CD4-positive, alpha-beta T cell treated with Interleukin-4 for 4 hours (primary cell): ENCODE data around the gene CIC.

Source experiments
- DNase-seq: peaks from one replicate; pipeline ENCODE4 v3.0.0-alpha.2; 2020

CIC gene

DNA sequence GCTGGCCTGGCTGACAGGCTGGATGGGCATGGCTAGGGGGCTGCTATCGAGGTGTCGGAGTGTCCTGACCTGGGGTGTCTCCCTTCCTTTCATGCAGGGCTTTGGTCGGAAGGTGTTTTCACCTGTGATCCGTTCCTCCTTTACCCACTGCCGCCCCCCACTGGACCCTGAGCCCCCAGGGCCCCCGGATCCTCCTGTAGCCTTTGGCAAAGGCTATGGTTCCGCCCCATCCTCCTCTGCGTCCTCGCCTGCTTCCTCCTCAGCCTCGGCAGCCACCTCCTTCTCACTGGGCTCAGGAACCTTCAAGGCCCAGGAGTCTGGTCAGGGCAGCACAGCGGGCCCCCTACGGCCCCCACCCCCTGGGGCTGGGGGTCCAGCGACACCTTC, 21.1 kb downstream of the CIC start:
- no peak for DNase-seq

DNA sequence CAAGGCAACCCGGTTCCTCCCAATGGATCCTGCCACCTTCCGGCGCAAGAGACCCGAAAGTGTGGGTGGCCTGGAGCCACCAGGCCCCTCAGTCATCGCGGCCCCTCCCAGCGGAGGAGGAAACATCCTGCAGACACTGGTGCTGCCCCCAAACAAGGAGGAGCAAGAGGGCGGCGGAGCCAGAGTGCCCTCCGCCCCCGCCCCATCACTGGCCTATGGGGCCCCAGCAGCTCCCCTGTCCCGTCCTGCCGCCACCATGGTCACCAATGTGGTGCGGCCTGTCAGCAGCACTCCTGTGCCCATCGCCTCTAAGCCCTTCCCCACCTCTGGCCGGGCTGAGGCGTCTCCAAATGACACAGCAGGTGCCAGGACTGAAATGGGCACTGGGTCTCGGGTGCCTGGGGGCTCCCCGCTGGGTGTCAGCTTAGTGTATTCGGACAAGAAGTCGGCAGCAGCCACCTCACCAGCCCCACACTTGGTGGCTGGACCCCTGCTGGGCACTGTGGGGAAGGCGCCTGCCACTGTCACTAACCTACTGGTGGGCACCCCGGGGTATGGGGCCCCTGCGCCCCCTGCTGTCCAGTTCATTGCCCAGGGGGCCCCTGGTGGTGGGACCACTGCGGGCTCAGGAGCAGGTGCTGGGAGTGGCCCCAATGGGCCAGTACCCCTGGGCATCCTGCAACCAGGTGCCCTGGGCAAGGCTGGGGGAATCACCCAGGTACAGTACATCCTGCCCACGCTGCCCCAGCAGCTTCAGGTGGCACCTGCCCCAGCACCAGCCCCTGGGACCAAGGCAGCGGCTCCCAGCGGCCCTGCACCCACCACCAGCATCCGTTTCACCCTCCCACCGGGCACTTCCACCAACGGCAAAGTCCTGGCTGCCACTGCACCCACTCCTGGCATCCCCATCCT, 21.7 kb downstream of the CIC start:
- DNase-seq = peak; percentile 43

DNA sequence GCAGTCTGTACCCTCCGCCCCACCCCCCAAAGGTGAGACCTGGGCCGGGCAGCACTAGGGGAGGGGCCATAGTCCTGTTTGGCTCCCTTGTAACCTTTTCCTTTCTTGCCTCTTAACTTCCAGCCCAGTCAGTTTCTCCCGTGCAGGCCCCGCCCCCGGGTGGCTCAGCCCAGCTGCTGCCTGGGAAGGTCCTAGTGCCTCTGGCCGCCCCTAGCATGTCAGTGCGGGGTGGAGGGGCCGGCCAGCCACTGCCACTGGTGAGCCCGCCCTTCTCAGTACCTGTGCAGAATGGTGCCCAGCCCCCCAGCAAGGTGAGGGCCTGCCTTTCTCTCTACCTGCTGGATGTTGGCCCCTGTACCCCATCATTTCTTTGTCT, 22.4 kb downstream of the CIC start:
- no peak for DNase-seq

DNA sequence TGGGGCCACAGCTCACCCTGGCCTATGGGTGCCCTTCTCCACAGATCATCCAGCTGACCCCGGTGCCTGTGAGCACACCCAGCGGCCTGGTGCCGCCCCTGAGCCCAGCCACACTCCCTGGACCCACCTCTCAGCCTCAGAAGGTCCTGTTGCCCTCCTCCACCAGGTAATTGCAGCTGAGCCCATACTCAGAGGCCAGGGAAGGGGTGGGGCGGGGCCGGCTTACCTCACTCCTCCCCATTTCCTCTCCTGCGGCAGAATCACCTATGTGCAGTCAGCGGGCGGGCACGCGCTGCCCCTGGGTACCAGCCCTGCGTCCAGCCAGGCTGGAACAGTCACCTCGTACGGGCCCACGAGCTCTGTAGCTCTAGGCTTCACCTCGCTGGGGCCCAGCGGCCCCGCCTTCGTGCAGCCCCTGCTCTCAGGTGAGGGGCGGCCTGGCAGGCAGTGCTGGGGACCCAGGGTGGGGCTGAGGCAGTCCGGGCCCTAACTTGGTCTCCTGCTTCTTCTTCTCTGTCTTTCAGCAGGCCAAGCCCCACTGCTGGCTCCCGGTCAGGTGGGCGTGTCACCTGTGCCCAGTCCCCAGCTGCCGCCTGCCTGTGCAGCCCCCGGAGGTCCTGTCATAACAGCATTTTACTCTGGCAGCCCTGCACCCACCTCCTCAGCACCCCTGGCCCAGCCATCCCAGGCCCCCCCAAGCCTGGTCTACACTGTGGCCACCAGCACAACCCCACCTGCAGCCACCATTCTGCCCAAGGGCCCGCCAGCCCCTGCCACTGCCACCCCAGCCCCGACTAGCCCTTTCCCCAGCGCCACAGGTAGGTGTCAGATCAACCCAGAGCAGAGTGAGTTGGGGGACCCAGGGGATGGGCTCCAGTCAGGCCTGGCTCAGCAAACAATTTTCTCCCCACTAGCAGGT, 23.2 kb downstream of the CIC start:
- no peak for DNase-seq

DNA sequence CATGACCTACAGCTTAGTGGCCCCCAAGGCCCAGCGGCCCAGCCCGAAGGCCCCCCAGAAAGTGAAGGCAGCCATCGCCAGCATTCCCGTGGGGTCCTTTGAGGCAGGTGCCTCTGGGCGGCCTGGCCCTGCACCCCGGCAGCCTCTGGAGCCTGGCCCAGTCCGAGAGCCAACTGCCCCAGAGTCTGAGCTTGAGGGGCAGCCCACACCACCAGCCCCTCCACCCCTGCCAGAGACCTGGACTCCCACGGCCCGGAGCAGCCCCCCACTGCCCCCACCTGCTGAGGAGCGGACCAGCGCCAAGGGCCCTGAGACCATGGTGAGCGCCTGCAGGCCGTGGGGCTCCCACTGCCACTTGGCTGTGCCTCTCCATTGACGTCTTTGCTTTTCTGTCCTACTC, 23.9 kb downstream of the CIC start:
- DNase-seq = no peak

DNA sequence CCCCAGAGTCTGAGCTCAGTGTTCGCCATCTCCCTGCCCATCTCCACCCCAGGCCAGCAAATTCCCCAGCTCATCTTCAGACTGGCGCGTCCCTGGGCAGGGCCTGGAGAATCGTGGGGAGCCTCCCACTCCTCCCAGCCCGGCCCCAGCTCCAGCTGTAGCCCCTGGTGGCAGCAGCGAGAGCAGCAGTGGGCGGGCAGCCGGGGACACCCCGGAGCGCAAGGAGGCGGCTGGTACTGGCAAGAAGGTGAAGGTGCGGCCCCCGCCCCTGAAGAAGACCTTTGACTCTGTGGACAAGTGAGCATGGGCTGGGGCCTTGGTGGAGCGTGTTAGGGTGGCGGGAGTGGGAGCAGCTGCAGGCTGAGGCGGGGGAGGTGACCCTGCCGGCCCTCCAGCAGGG, 24.5 kb downstream of the CIC start:
- DNase-seq = no peak

DNA sequence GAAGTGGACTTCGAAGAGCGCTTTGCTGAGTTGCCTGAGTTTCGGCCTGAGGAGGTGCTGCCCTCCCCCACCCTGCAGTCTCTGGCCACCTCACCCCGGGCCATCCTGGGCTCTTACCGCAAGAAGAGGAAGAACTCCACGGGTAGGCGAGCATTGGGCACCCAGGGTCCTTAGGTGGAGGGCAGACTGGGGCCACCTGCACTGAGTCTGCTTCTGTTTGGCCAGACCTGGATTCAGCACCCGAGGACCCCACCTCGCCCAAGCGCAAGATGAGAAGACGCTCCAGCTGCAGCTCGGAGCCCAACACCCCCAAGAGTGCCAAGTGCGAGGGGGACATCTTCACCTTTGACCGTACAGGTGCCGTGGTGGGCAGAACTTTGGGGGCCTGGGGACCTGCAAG, 24.9 kb downstream of the CIC start:
- no peak for DNase-seq

DNA sequence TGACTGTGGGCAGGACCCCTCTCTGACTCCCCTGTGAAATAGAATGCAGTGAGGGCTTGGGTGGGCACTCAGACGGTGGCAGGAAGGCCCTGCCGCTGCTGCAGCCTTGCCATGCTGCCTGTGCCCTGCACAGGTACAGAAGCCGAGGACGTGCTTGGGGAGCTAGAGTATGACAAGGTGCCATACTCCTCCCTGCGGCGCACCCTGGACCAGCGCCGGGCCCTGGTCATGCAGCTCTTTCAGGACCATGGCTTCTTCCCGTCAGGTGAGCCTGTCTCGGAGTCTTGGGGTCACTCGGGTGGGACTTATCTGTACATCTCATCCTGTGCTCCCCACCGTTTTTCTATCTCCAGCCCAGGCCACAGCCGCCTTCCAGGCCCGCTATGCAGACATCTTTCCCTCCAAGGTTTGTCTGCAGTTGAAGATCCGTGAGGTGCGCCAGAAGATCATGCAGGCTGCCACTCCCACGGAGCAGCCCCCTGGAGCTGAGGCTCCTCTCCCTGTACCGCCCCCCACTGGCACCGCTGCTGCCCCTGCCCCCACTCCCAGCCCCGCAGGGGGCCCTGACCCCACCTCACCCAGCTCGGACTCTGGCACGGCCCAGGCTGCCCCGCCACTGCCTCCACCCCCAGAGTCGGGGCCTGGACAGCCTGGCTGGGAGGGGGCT, 25.6 kb downstream of the CIC start:
- DNase-seq = no peak

DNA sequence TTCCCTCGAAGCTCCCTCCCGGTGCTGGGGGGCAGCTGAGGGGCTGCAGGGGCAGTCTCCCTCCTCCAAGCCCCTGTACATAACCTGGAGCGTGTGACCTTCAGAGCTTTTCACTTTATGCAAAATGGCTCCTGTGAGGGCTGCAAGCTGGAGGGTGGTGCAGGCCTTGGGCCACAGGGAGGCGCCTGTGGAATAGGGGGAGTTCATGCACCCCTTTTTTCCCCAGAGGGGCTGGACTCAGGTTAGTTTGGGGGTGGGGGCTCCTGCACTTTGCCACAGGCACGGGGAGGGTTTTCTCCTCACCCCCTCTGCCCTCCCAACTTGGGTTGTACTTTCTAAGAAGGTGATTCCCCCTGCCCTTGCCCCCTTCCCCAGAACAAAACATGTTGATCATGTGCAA, 26.3 kb downstream of the CIC start:
- no peak for DNase-seq

DNA sequence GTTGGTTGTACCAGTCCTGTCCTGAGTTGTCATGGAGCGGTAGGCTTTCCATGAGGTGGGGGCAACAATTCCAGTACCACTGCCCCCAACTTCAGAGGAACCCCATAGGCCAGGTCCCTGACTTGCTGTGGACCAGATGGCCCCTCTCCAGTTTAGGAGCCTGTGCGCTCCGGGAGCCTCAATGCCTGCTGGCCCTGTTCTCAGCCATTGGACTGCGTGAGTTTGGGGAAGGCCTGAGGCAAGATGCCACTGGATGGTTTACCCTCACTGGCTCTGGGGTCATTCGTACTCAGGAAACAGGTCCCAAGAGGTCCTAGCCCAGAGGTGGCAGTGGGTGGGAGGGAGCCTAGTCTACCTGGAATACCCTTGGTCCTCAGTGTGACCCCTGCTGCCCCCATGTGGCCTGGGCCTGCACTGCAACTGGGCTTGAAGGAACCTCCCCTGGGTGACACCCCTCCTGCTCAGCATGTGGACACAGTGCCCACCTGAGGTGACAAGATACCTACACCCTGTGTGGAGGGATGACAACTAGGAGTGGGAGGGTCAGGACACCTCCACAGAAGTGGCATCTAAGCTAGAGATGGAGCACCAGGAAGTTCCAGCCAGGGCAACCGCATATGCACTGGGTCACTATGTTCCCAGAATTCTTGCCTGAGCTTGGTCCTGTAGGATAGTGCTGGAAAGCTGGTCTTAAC, 26.9 kb downstream of the CIC start:
- DNase-seq = peak; percentile 86

DNA sequence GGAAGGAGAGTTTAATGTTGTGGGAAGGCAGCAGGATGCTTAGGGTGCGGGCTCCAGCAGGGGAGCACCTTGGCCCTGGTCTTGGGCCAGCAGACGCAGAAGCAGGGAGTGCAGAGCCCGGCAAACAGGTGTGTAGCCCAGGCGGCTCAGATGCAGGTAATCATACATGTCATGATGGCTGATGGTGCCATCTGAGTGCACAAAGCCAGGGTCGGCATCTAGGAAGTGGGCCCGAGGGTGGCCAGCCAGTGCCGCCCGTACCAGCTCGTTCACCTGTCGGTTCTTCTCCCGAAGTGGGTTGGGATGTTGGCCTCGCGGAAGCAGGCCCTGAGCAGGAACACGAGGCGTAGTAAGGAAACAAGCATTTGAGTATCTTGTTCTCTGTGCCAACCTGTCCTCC, 28.0 kb downstream of the CIC start:
- no peak for DNase-seq

DNA sequence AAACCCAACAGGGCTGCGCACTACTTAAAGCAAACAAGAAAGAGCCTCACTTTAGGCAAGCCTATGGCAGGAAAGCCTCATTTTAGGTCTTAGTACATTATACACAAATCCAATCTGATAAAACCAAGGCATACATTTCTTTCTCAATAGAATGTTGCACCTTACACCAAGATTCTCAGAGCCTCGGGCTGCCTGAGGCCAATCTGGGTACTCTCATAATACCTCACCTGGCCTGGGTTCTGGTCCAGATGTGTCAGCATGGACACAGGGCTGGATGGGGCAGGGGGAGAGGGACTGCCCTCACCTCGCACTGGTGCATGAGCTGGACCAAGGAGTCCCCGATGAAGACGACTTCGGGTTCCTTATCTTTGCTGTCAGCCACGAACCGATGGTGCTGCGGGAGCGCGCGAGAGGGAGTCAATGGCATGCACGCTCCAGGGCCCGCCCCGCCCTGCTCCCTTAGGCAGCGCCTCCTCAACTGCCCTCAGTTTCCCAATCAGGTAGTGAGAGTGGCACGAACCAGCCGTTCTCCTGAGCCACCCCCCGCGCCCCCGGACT, 32.7 kb downstream of the CIC start, which contains the start of gene PRR19:
Gene PRR19 (plus strand): TSS at position 487 of the 558 bp plus-strand sequence. CDS start 7,453 bp downstream, outside the sequence.
- DNase-seq = no peak

DNA sequence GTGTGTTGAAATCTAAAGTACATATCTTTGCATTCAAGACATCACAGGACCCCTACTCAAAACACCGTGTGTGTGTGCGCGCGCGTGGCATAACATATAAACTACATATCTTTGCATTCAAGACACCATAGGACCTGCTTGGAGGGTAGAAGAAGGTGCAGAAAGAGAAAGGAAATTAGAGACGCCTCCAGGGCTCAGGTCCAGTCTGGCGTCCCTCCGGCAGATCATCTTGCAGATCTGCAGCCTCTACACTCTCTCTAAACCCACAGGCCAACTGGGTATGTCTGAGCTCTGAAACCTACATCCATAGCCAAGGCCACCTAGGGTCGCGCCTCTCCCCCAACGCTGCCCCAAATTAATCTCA, 34.0 kb downstream of the CIC start:
- no peak for DNase-seq

DNA sequence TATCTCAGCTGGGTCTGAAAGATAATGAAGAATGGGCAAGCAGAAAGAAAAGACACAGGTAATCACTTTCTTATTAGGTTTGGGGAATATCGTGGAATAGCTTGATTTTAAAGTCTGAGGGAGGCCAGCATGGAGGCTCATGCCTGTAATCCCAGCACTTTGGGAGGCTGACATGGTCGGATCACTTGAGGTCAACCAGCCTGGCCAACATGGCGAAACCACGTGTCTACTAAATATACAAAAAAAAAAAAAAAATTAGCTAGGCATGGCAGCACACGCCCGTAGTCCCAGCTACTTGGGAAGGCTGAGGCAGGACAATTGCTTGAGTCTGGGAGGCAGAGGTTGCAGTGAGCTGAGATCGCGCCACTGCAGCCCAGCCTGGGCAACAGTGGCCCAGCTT, 34.8 kb downstream of the CIC start:
- DNase-seq = no peak

DNA sequence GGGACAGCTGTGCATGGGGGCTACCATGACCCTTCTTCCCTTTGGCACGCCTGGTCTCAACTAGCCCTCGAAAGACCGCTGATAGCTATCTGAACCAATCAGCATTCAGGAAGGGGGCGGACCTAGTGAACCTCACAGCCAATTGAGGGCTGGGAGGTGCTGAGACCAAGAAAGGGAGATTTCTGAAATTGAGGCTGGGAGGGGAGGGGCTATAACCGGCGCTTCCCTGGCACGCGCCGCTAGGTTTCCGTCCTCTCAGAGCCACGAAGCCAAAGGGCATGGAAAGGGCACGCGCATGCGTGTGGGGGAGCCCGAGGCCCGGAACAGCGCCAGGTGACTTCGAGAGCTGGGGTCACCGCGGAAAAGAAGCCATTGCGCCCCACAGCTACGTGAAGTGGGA, 37.6 kb downstream of the CIC start:
- no peak for DNase-seq

DNA sequence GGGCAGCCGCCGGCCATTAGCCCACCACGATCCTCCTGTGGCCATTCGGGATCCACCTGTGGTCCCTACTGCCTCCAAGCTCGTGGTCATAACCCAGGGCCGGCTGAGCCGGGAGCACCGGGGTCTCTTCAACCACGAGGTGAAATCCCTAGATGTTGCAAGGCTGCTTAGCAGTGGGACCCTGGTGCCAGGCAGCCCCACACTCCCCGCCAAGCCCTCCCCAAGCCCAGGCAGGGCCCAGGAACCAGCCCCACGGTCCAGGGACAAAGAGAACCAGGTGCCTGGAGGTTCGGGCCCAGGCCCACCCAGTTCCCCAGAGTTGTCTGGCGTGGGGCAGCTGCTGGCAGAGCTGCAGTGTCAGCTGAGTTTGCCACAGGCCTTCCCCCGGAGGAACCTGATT, 40.6 kb downstream of the CIC start:
- DNase-seq = no peak

DNA sequence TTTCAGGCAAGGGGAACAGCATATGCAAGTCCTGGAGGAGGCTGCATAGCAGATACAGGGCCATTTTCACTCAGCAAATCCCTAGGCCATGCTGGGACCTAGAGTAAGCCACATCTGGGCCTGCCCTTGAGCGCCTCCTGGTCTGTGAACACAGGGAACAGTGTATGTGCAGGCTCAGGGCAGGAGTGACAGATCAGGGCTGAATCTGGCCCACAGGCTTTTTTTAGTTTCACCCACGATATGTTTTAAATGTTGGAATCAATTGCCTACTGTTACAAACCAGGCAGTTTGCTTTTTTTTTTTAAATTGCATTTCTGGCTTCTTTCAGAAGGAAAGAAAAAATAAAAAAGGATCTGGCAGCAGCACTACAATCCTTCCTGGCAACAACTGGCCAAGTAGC, 42.6 kb downstream of the CIC start:
- DNase-seq = no peak

DNA sequence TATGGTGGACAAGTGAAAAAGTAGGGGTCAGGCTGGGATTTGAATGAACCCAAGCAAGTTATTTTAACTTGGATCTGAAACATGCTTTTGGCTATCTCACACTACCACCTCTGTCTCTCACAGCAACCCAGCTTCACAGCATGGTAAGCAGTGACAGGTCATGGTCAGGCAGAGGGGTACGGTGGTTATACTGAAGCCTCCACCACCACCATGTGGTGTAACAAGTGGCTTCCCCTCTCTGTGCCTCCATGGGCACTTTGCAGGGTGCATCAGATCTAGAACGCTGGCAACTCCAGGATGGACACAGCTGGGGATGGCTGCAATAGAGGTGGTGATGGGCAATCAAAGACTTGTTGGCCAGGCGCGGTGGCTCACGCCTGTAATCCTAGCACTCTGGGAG, 43.3 kb downstream of the CIC start:
- no peak for DNase-seq

DNA sequence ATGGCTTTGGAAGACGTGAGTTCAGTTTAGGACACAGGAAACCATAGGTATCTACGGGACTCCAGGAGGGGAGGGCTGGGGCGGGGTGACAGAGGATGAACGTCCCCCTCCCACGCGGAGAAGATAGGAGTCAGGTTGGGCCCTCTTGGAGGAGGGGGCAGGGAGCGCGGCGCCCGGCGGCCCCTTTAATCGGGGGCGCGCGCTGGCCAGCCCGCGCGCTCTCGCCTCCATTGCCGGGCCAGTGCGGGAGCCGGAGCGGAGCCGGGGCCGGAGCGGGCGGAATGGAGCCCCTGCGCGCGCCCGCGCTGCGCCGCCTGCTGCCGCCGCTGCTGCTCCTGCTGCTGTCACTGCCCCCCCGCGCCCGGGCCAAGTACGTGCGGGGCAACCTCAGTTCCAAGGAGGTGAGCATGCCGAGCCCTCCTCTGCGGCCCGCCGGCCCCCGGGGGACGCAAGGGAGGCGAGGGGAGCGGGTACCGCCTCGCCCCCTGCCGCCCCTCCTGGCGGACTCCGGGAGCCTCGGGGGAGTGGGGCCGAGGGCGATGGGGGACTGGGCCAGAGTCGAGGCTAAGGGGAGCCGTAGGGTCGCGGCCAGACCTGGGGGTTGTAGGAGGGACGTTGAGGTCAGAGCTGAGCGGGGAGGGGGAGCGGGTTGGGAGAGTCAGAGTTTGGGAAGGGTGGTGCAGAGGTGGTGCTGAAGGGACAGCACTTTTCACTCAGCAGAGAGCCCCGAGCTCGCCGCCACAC, 44.2 kb downstream of the CIC start, which contains the start of gene TMEM145:
Gene TMEM145 (plus strand): TSS at position 214 of the 744 bp plus-strand sequence. CDS start 68 bp downstream, at position 282.
- no peak for DNase-seq

DNA sequence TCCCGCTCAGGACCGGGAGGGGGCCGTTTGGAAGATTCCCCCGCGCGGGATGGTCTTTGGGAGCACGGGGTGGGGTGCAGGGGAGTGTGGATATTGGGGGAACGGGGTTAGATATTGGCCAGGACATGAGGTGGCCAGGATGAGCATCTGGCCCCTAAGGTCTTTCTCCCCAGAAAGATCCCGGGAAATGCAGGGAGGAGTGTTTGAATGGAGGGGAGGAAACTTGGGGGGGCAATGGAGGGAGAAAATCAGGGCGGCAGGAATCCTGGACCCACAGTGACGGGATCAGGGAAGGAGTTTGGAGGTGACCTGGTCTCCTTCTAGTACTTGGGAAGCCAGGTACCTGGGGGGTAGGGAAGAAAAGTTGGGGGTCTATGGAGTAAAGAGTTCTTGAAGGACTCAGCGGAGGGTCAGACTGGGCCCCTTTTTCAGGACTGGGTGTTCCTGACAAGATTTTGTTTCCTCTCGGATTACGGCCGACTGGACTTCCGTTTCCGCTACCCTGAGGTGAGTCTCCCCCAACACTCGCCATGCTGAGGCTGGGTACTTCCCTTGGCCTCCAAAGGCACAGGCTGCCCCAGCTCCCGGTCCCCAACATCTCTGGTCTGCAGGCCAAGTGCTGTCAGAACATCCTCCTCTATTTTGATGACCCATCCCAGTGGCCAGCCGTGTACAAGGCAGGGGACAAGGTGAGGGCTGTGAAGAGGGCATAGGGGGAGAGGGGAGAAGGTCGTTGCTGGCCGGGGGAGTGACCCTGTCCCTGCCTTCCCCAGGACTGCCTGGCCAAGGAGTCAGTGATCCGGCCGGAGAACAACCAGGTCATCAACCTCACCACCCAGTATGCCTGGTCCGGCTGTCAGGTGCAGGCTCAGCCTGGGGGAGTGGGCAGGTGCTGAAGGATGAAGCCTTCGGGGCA, 45.0 kb downstream of the CIC start:
- no peak for DNase-seq
